Adrenal gland (tissue), 12 donors: ENCODE results near the gene NOS1. TPM values are rescaled to one million over a fixed set of nuclear protein-coding genes. Genes with fewer than 3 reads are reported as not detected.

Experiments
- DNase-seq, 7 donors: peaks; one replicate each; pipeline ENCODE4 v3.0.0-alpha.2; 2019 to 2020
- H3K27ac ChIP-seq, 5 donors: fragments of 200-600 bp; sonication (generic) in 4 of 5; 1 replicate in 3 of 5; 2 replicates in 2 of 5; pipeline versions ENCODE4 v1.5.1 to v1.8.0; 2016 to 2020; ENCODE audit warnings: mild to moderate bottlenecking in 1 of 5
- H3K27me3 ChIP-seq: fragments of 200-600 bp; 2 replicates; pipeline ENCODE4 v1.8.0; 2021
- H3K36me3 ChIP-seq, 2 donors: fragments of 200-600 bp; replicated peaks in 1 of 2; 1 replicate in 1 of 2; 2 replicates in 1 of 2; pipeline versions ENCODE4 v1.5.1 to v1.8.0; 2018 to 2022
- H3K4me1 ChIP-seq, 2 donors: fragments of 200-600 bp; replicated peaks in 1 of 2; 1 replicate in 1 of 2; 2 replicates in 1 of 2; pipeline versions ENCODE4 v1.5.1 to v1.8.0; 2018 to 2021
- H3K4me3 ChIP-seq, 4 donors: fragments of 200-600 bp; sonication (generic) in 3 of 4; one replicate each; pipeline ENCODE4 v1.5.1; 2016 to 2018
- H3K9me3 ChIP-seq, 3 donors: fragments of 200-600 bp; sonication (generic) in 1 of 3; replicated peaks in 1 of 3; 1 replicate in 2 of 3; 2 replicates in 1 of 3; pipeline versions ENCODE4 v1.5.1 to v1.8.0; 2016 to 2021
- POLR2A ChIP-seq, 2 donors: fragments of 450-650 bp; IDR thresholded peaks; one replicate each; pipeline ENCODE4 v1.6.1; 2017; ENCODE audit warnings: antibody characterized with exemption in 2 of 2, mild to moderate bottlenecking in 2 of 2, moderate library complexity in 1 of 2
- WGBS, 4 donors: extraction: QIAGEN DNeasy Blood & Tissue Kit in 2 of 4; methylation state at CpG; one replicate each; pipeline versions ENCODE4 v1.1.5 to v1.1.7; 2013 to 2017; 5-methylcytosine and 5-hydroxymethylcytosine counted together
- intact Hi-C, 2 donors: fragments of 100-400 bp; cut with DNase I; formaldehyde crosslinking; loops; one replicate each; pipeline versions ENCODE4 v1.14.1 to v1.15.0; 2022 to 2023
- polyA plus RNA-seq, 3 donors: library from polyadenylated mRNA; stranded (reverse); fragments of 200-250 nt in 2 of 3; fragments of 350-450 nt in 1 of 3; fragmentation: Illumina TruSeq in 1 of 3; extraction: RNeasy Lipid Tissue Mini Kit (QIAGEN cat#74804) in 1 of 3; gene quantifications; one replicate each; pipeline ENCODE4 v1.2.3, GENCODE V29; 2013 to 2014
- total RNA-seq, 9 donors: library from RNA; depleted of rRNA in 4 of 9; stranded (reverse); fragments of >200 nt in 4 of 9; fragments of 120-200 nt in 1 of 9; fragmentation: NEBNext Ultra II Directional in 1 of 9; extraction: Animal tissue kit (Norgen Biotek cat#: 25700) in 1 of 9; gene quantifications; one replicate each; pipeline versions ENCODE4 v1.1.0 to v1.2.4, GENCODE V29; 2013 to 2023
- TF ChIP-seq, protein P1 (sequence below), 6 experiments: fragments of 450-650 bp in 4 of 6; fragments of 200-600 bp in 2 of 6; sonication (generic) in 1 of 6; IDR thresholded peaks; 1 replicate in 5 of 6; 2 replicates in 1 of 6; pipeline versions ENCODE4 v1.5.1 to v1.8.0; 2016 to 2021; ENCODE audit warnings: antibody characterized with exemption in 6 of 6, mild to moderate bottlenecking in 2 of 6, moderate library complexity in 1 of 6
- donor health status: healthy with polysubstance abuse.
- donor health status: Bipolar disorder and iron deficiency.
- donor health status: DM: yes; HTN: yes; CAD: no.
- donor health status: DM: no; HTN: no; CAD: no.
- donor health status: DM: no; HTN: no; CAD: no.
- donor health status: DM: yes; HTN: yes; CAD: no.

The NOS1 gene
- total and polyA plus RNA-seq, 12 donors, result under 0.01 to 0.26 (median 0.07) TPM; not detected in 2

DNA sequence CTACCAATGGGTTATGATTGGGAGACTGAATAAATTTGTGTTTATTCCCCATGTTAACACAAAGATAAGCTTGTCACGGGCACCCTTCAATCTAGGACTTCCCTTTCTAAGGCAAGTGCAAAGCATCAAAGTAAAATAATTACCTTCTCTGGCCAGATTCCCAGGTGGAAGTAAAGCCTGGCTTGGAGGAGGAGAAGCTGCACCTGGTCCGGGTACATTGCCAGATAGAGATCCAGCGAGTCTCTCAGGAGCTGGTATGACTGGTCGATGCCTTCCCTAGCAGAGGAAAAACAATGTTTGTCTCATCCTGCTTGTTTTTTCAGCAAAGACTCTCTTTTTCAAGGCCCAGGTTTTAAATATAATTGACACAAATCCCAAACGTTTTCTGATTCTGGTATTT is 196.1 kb downstream of the NOS1 start:
- Histone ChIP-seq H3K27ac (no peak overlapping the region), H3K9me3 (no peaks in the 10 kb centered on the region), H3K4me1 (peaks cover 22 to 28% of the 10 kb centered on the region in 2 donors), H3K27me3 (no peaks in the 10 kb centered on the region), H3K36me3 (peaks cover 0 to 84% of the 10 kb centered on the region in 2 donors), H3K4me3 (no peak overlapping the region)
- no peak for DNase-seq
- TF ChIP-seq, protein P1, sequence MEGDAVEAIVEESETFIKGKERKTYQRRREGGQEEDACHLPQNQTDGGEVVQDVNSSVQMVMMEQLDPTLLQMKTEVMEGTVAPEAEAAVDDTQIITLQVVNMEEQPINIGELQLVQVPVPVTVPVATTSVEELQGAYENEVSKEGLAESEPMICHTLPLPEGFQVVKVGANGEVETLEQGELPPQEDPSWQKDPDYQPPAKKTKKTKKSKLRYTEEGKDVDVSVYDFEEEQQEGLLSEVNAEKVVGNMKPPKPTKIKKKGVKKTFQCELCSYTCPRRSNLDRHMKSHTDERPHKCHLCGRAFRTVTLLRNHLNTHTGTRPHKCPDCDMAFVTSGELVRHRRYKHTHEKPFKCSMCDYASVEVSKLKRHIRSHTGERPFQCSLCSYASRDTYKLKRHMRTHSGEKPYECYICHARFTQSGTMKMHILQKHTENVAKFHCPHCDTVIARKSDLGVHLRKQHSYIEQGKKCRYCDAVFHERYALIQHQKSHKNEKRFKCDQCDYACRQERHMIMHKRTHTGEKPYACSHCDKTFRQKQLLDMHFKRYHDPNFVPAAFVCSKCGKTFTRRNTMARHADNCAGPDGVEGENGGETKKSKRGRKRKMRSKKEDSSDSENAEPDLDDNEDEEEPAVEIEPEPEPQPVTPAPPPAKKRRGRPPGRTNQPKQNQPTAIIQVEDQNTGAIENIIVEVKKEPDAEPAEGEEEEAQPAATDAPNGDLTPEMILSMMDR (IDR thresholded peaks at IDR 0.05), result no peak
- no peak for TF ChIP-seq POLR2A (IDR thresholded peaks at IDR 0.05)
- intact Hi-C loops, result no loop called here
- WGBS, 4 donors, result 55 to 65% (median 64%) methylated on average over 5 of the region's 5 CpGs

DNA sequence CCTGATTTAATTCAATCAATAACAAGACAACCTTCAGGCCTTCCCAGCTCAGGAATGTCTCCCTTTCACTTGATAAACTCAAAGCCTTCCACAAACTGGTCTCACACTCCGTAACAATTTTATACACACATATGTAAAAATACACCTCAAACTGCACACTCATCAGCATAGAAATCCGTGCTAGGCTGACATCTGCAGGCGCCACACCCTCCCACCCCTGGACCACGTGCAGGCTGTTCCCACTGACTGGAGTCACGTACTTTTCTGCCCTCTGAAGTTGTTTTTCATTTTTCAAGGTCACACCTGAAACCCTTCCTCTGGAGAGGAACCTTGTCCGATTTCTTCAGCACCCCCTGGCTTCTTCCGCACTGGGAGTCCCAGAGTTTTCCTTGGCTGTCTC is 198.8 kb downstream of the NOS1 start:
- no peak for TF ChIP-seq POLR2A (IDR thresholded peaks at IDR 0.05)
- TF ChIP-seq, protein P1 (IDR thresholded peaks at IDR 0.05), result no peak
- Histone ChIP-seq H3K9me3 (no peaks in the 10 kb centered on the region), H3K36me3 (peaks cover 0 to 91% of the 10 kb centered on the region in 2 donors), H3K4me3 (no peak overlapping the region), H3K27me3 (no peaks in the 10 kb centered on the region), H3K4me1 (peaks cover 31 to 39% of the 10 kb centered on the region in 2 donors), H3K27ac (peak overlapping the region in 4 of 5 donors; percentile 24 to 90 (median 54))
- 58 to 67% (median 61%) methylated on average over 7 of the region's 7 CpGs for WGBS, 4 donors
- intact Hi-C loops, result no loop called here
- no peak for DNase-seq

DNA sequence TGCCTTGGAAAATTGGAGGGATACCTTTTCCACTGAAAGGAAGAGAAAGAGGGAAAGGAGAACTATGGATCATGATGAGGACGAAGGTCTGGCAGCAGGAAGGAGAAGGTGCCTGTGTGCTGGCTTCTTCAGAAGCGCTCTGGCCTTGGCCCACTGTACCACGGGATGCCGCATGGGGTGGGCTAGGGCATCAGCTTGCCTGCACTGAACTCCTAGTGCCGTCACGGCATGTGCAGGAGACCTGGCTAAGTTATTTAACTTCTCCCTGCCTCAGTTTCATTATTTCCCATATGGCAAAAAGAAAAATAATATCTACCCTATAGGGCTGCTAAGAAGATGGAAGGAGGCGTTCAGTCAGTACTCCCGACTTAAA is 199.3 kb downstream of the NOS1 start:
- peaks cover 0 to 91% of the 10 kb centered on the region in 2 donors for H3K36me3 ChIP-seq
- no peaks in the 10 kb centered on the region for H3K9me3 ChIP-seq
- H3K27ac ChIP-seq, result peak overlapping the region in 4 of 5 donors; percentile 24 to 90 (median 54)
- 48 to 70% (median 57%) methylated on average over 8 of the region's 8 CpGs for WGBS, 4 donors
- no peak overlapping the region for H3K4me3 ChIP-seq
- H3K27me3 ChIP-seq, result no peaks in the 10 kb centered on the region
- H3K4me1 ChIP-seq, result peaks cover 31 to 39% of the 10 kb centered on the region in 2 donors
- intact Hi-C loops, result no loop called here
- no peak for TF ChIP-seq POLR2A (IDR thresholded peaks at IDR 0.05)
- TF ChIP-seq, protein P1 (IDR thresholded peaks at IDR 0.05), result no peak
- peak in 4 of 7 donors; percentile 47 to 64 (median 51) for DNase-seq

DNA sequence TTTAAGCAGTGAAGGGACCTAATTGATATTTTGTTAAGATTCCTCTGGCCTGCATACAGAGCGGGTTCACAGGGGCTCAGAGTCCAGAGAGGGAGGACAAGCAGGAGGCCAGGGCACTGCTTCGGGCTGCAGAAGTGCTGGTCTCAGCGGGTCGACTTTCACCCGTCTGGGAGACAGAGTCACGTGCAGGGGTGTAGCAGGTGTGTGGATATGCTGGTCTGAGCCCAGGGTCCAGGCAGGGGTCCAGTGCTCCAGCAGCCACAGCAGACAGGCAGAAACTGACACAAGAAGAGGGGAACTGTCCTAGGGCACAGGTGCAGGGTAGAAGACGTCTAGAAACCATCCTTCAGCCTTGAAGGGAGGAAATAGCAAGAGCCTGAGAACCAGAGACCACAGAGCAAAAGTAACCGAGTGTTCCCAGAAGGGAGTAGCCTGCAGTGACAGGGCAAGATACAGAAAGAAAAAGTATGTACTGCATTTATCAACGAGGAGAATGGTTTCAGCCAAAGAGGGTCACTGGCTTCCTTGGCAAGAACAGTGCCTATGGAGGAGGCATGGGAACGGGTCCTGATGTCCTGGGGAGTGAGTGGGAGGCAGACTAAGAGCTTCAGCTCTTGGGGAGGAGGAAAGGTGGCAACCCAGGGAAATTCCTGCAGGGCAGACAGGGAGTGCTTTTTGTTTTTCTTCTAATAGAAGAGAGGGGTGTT is 199.8 kb downstream of the NOS1 start:
- peaks cover 0 to 91% of the 10 kb centered on the region in 2 donors for H3K36me3 ChIP-seq
- no peak overlapping the region for H3K4me3 ChIP-seq
- H3K9me3 ChIP-seq, result no peaks in the 10 kb centered on the region
- H3K27me3 ChIP-seq, result no peaks in the 10 kb centered on the region
- peak overlapping the region in 4 of 5 donors; percentile 3 to 90 (median 54) for H3K27ac ChIP-seq
- no peak for TF ChIP-seq POLR2A (IDR thresholded peaks at IDR 0.05)
- TF ChIP-seq, protein P1 (IDR thresholded peaks at IDR 0.05), result no peak
- 68 to 75% (median 71%) methylated on average over 10 of the region's 10 CpGs for WGBS, 4 donors
- intact Hi-C loops, result no loop called here
- H3K4me1 ChIP-seq, result peaks cover 31 to 39% of the 10 kb centered on the region in 2 donors
- DNase-seq, result no peak
